IMR-90 (cell line): ENCODE results near the gene ABCB6. TPM values are rescaled to one million over a fixed set of nuclear protein-coding genes. Genes with fewer than 3 reads are reported as not detected.

Experiments used
- polyA plus RNA-seq, 3 experiments: library from polyadenylated mRNA; depleted of rRNA; stranded (reverse); fragments of >200 nt; gene quantifications; 2 replicates each; pipeline ENCODE4 v1.2.3, GENCODE V29; 2012; ENCODE audit warnings: low replicate concordance in 1 of 3
- total RNA-seq: library from RNA; depleted of rRNA; stranded (reverse); fragments of >200 nt; gene quantifications from 2 replicates; pipeline ENCODE4 v1.2.3, GENCODE V29; 2012; rRNA removed

ABCB6 gene
- total and polyA plus RNA-seq, 2 of the 4 experiments (the other 2 are of a cell fraction) = 12.5 to 24.7 TPM

Other genes with a start within 250 kb of the ABCB6 start
- gene FEV, start 233.8 kb downstream of the ABCB6 start, total RNA-seq = not detected in 2 replicates
- gene FEV, start 233.8 kb downstream of the ABCB6 start, polyA plus RNA-seq (2012; rRNA removed) = not detected in 2 replicates
- not detected in 2 replicates for gene CRYBA2, start 225.5 kb downstream of the ABCB6 start, total RNA-seq
- not detected in 2 replicates for gene CRYBA2, start 225.5 kb downstream of the ABCB6 start, polyA plus RNA-seq (2012; rRNA removed)
- gene CFAP65, start 177.4 kb downstream of the ABCB6 start, total RNA-seq = not detected in 2 replicates
- not detected in 2 replicates for gene CFAP65, start 177.4 kb downstream of the ABCB6 start, polyA plus RNA-seq (2012; rRNA removed)
- not detected in 2 replicates for gene IHH, start 158.0 kb downstream of the ABCB6 start, total RNA-seq
- not detected in 2 replicates for gene IHH, start 158.0 kb downstream of the ABCB6 start, polyA plus RNA-seq (2012; rRNA removed)
- gene NHEJ1, start 58.1 kb downstream of the ABCB6 start, total RNA-seq = 15.3 and 23.1 TPM in 2 replicates
- 11.9 and 12.5 TPM in 2 replicates for gene NHEJ1, start 58.1 kb downstream of the ABCB6 start, polyA plus RNA-seq (2012; rRNA removed)
- gene SLC23A3, start 48.9 kb downstream of the ABCB6 start, total RNA-seq = under 0.01 and 0.18 TPM in 2 replicates
- gene SLC23A3, start 48.9 kb downstream of the ABCB6 start, polyA plus RNA-seq (2012; rRNA removed) = 0.43 and 0.65 TPM in 2 replicates
- 11.1 and 11.9 TPM in 2 replicates for gene CNPPD1, start 42.0 kb downstream of the ABCB6 start, total RNA-seq
- 29.2 and 31.9 TPM in 2 replicates for gene CNPPD1, start 42.0 kb downstream of the ABCB6 start, polyA plus RNA-seq (2012; rRNA removed)
- 39.2 and 51.1 TPM in 2 replicates for gene RETREG2, start 40.7 kb downstream of the ABCB6 start, total RNA-seq
- 45.1 and 45.2 TPM in 2 replicates for gene RETREG2, start 40.7 kb downstream of the ABCB6 start, polyA plus RNA-seq (2012; rRNA removed)
- 21.9 and 25.5 TPM in 2 replicates for gene ZFAND2B, start 12.2 kb downstream of the ABCB6 start, total RNA-seq
- 38.3 and 43.0 TPM in 2 replicates for gene ZFAND2B, start 12.2 kb downstream of the ABCB6 start, polyA plus RNA-seq (2012; rRNA removed)
- 27.8 and 35.1 TPM in 2 replicates for gene ATG9A, start 10.7 kb upstream of the ABCB6 start, total RNA-seq
- gene ATG9A, start 10.7 kb upstream of the ABCB6 start, polyA plus RNA-seq (2012; rRNA removed) = 58.3 and 59.7 TPM in 2 replicates
- gene ANKZF1, start 10.8 kb upstream of the ABCB6 start, total RNA-seq = 18.3 and 18.6 TPM in 2 replicates
- 29.1 and 33.8 TPM in 2 replicates for gene ANKZF1, start 10.8 kb upstream of the ABCB6 start, polyA plus RNA-seq (2012; rRNA removed)
- gene GLB1L, start 26.5 kb upstream of the ABCB6 start, total RNA-seq = 3.6 and 4.1 TPM in 2 replicates
- 5.7 and 6.2 TPM in 2 replicates for gene GLB1L, start 26.5 kb upstream of the ABCB6 start, polyA plus RNA-seq (2012; rRNA removed)
- 35.0 and 44.4 TPM in 2 replicates for gene STK16, start 26.5 kb upstream of the ABCB6 start, total RNA-seq
- gene STK16, start 26.5 kb upstream of the ABCB6 start, polyA plus RNA-seq (2012; rRNA removed) = 40.3 and 50.1 TPM in 2 replicates
- gene TUBA4B, start 34.3 kb upstream of the ABCB6 start, total RNA-seq = not detected in 2 replicates
- gene TUBA4B, start 34.3 kb upstream of the ABCB6 start, polyA plus RNA-seq (2012; rRNA removed) = not detected in 2 replicates
- 21.9 and 26.1 TPM in 2 replicates for gene TUBA4A, start 35.0 kb upstream of the ABCB6 start, total RNA-seq
- gene TUBA4A, start 35.0 kb upstream of the ABCB6 start, polyA plus RNA-seq (2012; rRNA removed) = 30.3 and 35.6 TPM in 2 replicates
- gene DNAJB2, start 60.4 kb upstream of the ABCB6 start, total RNA-seq = 30.6 and 43.0 TPM in 2 replicates
- gene DNAJB2, start 60.4 kb upstream of the ABCB6 start, polyA plus RNA-seq (2012; rRNA removed) = 45.8 and 50.7 TPM in 2 replicates
- gene PTPRN, start 90.4 kb upstream of the ABCB6 start, total RNA-seq = 4.4 and 5.2 TPM in 2 replicates
- gene PTPRN, start 90.4 kb upstream of the ABCB6 start, polyA plus RNA-seq (2012; rRNA removed) = 21.4 and 22.0 TPM in 2 replicates
- gene RESP18, start 113.8 kb upstream of the ABCB6 start, total RNA-seq = not detected in 2 replicates
- gene RESP18, start 113.8 kb upstream of the ABCB6 start, polyA plus RNA-seq (2012; rRNA removed) = not detected in 2 replicates
- 74.7 and 89.4 TPM in 2 replicates for gene DNPEP, start 169.0 kb upstream of the ABCB6 start, total RNA-seq
- gene DNPEP, start 169.0 kb upstream of the ABCB6 start, polyA plus RNA-seq (2012; rRNA removed) = 74.2 and 75.1 TPM in 2 replicates
- gene DES, start 199.4 kb upstream of the ABCB6 start, total RNA-seq = 3.3 and 4.3 TPM in 2 replicates
- gene DES, start 199.4 kb upstream of the ABCB6 start, polyA plus RNA-seq (2012; rRNA removed) = 4.0 and 4.9 TPM in 2 replicates
- gene SPEG, start 215.9 kb upstream of the ABCB6 start, total RNA-seq = 6.8 and 7.8 TPM in 2 replicates
- gene SPEG, start 215.9 kb upstream of the ABCB6 start, polyA plus RNA-seq (2012; rRNA removed) = 81.6 and 109 TPM in 2 replicates